ENCODE measurements around the gene OPA3.

DNA sequence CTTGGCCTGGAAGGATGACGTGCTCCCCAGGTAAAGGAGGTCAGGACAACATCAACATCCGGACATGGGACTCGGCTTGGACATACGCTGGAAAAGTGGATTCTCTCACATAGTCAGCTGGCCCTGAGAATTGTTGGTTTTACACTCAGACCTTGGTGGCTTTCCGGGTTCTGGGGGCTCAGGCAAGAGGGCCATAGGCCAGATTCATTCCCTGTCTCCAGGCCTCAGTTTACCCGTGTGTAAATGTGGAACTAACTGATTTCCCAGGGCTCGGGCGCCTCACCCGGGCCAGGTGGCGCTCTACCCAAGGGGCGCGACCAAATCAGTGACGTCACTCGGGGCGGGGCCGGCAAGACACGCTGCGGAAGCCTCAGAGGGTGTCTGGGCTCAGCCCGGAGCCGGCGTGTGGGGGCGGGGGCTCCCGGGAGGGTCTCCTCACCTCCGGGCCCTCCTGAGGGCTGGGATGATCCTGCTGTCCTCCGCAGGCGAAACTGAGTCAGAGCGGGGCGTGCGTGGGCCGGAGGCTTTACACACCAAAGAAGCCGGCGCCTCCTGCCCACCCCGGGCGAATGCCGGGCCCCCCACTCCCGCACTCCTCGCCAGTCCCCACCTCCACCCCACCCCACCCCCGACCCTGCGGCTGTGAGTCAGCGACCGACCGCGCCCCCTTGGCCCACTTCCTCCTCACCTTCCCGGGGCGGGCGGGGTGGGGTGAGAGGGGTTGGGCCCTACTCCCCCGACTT lies 78.2 kb downstream of the OPA3 start:
- TF ChIP-seq POLR2A (IDR thresholded peaks at IDR 0.05; ENCODE audit: low read depth, low read length), result peak; percentile 87
- no peak for TF ChIP-seq HCFC1 (IDR thresholded peaks at IDR 0.05; ENCODE audit: low read length)
- TF ChIP-seq, protein P1, sequence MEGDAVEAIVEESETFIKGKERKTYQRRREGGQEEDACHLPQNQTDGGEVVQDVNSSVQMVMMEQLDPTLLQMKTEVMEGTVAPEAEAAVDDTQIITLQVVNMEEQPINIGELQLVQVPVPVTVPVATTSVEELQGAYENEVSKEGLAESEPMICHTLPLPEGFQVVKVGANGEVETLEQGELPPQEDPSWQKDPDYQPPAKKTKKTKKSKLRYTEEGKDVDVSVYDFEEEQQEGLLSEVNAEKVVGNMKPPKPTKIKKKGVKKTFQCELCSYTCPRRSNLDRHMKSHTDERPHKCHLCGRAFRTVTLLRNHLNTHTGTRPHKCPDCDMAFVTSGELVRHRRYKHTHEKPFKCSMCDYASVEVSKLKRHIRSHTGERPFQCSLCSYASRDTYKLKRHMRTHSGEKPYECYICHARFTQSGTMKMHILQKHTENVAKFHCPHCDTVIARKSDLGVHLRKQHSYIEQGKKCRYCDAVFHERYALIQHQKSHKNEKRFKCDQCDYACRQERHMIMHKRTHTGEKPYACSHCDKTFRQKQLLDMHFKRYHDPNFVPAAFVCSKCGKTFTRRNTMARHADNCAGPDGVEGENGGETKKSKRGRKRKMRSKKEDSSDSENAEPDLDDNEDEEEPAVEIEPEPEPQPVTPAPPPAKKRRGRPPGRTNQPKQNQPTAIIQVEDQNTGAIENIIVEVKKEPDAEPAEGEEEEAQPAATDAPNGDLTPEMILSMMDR (IDR thresholded peaks at IDR 0.05 in 2 of 3, conservative IDR thresholded peaks at IDR 0.05 in 1 of 3; ENCODE audit: control insufficient read depth in 2 of 3, extremely low read depth in 1 of 3, insufficient read depth in 1 of 3, low read depth in 3 of 3, low read length in 3 of 3), result peak; percentile 56 to 79 (median 70)
- no peak for TF ChIP-seq NFYB (IDR thresholded peaks at IDR 0.05; ENCODE audit: insufficient read depth, low read depth, low read length)
- TF ChIP-seq EZH2 (IDR thresholded peaks at IDR 0.05; ENCODE audit: borderline replicate concordance, control insufficient read depth, low read depth, low read length), result no peak
- TF ChIP-seq ATF2 (IDR thresholded peaks at IDR 0.05; ENCODE audit: low read length), result no peak; the same call in 1 of the 2 replicates
- no peak for TF ChIP-seq MEF2A (IDR thresholded peaks at IDR 0.05; ENCODE audit: insufficient read depth, low read depth, low read length)
- no peak for TF ChIP-seq NR2C2 (IDR thresholded peaks at IDR 0.05; ENCODE audit: borderline replicate concordance, control insufficient read depth, insufficient read length, low read depth)
- no peak for TF ChIP-seq HDGF (IDR thresholded peaks at IDR 0.05)
- TF ChIP-seq ZNF622 (IDR thresholded peaks at IDR 0.05), result no peak
- peak; percentile 65; the same call in 1 of the 2 replicates for TF ChIP-seq POLR2AphosphoS2 (IDR thresholded peaks at IDR 0.05; ENCODE audit: low read depth, low read length)
- TF ChIP-seq GABPA (IDR thresholded peaks at IDR 0.05; ENCODE audit: low read depth), result no peak
- TF ChIP-seq POLR2AphosphoS5 (IDR thresholded peaks at IDR 0.05; ENCODE audit: low read length), result peak; percentile 66; the same call in 1 of the 2 replicates
- no peak for TF ChIP-seq MYC (IDR thresholded peaks at IDR 0.05; ENCODE audit: insufficient read depth, insufficient read length, insufficient replicate concordance, low read length, severe bottlenecking)

Measured in GM12878 (cell line).